Measurements from ENCODE around the gene EWSR1.

GRCh38 chr22:29233277-29233877, 34.7 kb upstream of the EWSR1 start:
- TF ChIP-seq CTCF (IDR thresholded peaks at IDR 0.05; ENCODE audit: extremely low read depth in 1 of 2, insufficient read depth in 1 of 2, low read depth in 1 of 2, low read length in 2 of 2) (no peak), JUN (IDR thresholded peaks at IDR 0.05; ENCODE audit: borderline replicate concordance, insufficient read depth, insufficient read length, low read depth) (no peak), POLR2A (IDR thresholded peaks at IDR 0.05; ENCODE audit: low read depth, low read length) (no peak), EZH2 (IDR thresholded peaks at IDR 0.05; ENCODE audit: borderline replicate concordance, low read depth, low read length, severe bottlenecking) (no peak), MYC (IDR thresholded peaks at IDR 0.05; ENCODE audit: low read depth, low read length) (no peak), POLR2AphosphoS5 (IDR thresholded peaks at IDR 0.05; ENCODE audit: insufficient read depth, low read depth, low read length) (no peak), GATA2 (IDR thresholded peaks at IDR 0.05; ENCODE audit: insufficient read depth, insufficient read length, low read depth, low read length) (no peak), FOS (IDR thresholded peaks at IDR 0.05; ENCODE audit: borderline replicate concordance, insufficient read depth, low read length) (no peak)
- TF ChIP-seq, protein P1, sequence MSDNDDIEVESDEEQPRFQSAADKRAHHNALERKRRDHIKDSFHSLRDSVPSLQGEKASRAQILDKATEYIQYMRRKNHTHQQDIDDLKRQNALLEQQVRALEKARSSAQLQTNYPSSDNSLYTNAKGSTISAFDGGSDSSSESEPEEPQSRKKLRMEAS (IDR thresholded peaks at IDR 0.05; ENCODE audit: insufficient read depth, insufficient read length) = no peak

Measured in endothelial cell of umbilical vein (primary cell).